ENCODE data around the gene PLOD3. TPM values are rescaled to one million over a fixed set of nuclear protein-coding genes. Genes with fewer than 3 reads are reported as not detected.

The PLOD3 gene
- total RNA-seq, 2 donors from 2014 or later: 53.9 to 65.5 TPM

GRCh38 chr7:101251871-101252659, 34.7 kb upstream of the PLOD3 start:
- H3K9me3 ChIP-seq (ENCODE audit: control insufficient read depth, low read length): no peaks in the 10 kb centered on the region
- DNase-seq: peak; percentile 100
- peak overlapping the region; percentile 99 for H3K4me3 ChIP-seq (ENCODE audit: low read length)
- no peak overlapping the region for H3K27ac ChIP-seq (ENCODE audit: low read depth, low read length)
- Mint-ChIP-seq H3K4me3 (peak overlapping the region; percentile 92), H3K27me3 (ENCODE audit: insufficient read depth) (peaks cover 1% of the 10 kb centered on the region), H3K27ac (peak overlapping the region; percentile 97), H3K4me1 (peaks cover 5% of the 10 kb centered on the region), H3K9me3 (no peaks in the 10 kb centered on the region), H3K36me3 (ENCODE audit: low read depth) (peaks cover 16% of the 10 kb centered on the region)
- 0 to 1% methylated on average over 29 to 55 of the region's 55 CpGs for WGBS, 2 experiments (ENCODE audit: insufficient coverage in 1 of 2, insufficient read length in 1 of 2)
- no peak for TF ChIP-seq CTCF (conservative IDR thresholded peaks at IDR 0.05)
- no peaks in the 10 kb centered on the region for H3K27me3 ChIP-seq (ENCODE audit: control insufficient read depth, insufficient read depth, low read length, poor library complexity, severe bottlenecking)
- H3K36me3 ChIP-seq (ENCODE audit: control insufficient read depth, insufficient read depth, low read length): peaks cover 5% of the 10 kb centered on the region
- no peaks in the 10 kb centered on the region for H3K4me1 ChIP-seq (ENCODE audit: control insufficient read depth, insufficient read depth, low read length)
- peak overlapping the region; percentile 83 for H3K9ac ChIP-seq (ENCODE audit: extremely low read depth, low read length, poor library complexity, severe bottlenecking)

- no peak for DNase-seq
- no peaks in the 10 kb centered on the region for H3K9me3 ChIP-seq (ENCODE audit: control insufficient read depth, low read length)
- no peak overlapping the region for H3K4me3 ChIP-seq (ENCODE audit: low read length)
- H3K4me1 Mint-ChIP-seq: peaks cover 5% of the 10 kb centered on the region
- 95 to 100% methylated on average over 3 of the region's 3 CpGs for WGBS, 2 experiments (ENCODE audit: insufficient coverage in 1 of 2, insufficient read length in 1 of 2)
- H3K36me3 ChIP-seq (ENCODE audit: control insufficient read depth, insufficient read depth, low read length): peaks cover 11% of the 10 kb centered on the region
- H3K4me3 Mint-ChIP-seq: peak overlapping the region; percentile 92
- no peaks in the 10 kb centered on the region for H3K27me3 ChIP-seq (ENCODE audit: control insufficient read depth, insufficient read depth, low read length, poor library complexity, severe bottlenecking)
- no peak overlapping the region for H3K27ac Mint-ChIP-seq
- H3K27ac ChIP-seq (ENCODE audit: low read depth, low read length): no peak overlapping the region
- TF ChIP-seq CTCF (conservative IDR thresholded peaks at IDR 0.05): no peak
- H3K9me3 Mint-ChIP-seq: no peaks in the 10 kb centered on the region
- no peak overlapping the region for H3K9ac ChIP-seq (ENCODE audit: extremely low read depth, low read length, poor library complexity, severe bottlenecking)
- H3K36me3 Mint-ChIP-seq (ENCODE audit: low read depth): peaks cover 24% of the 10 kb centered on the region
- no peaks in the 10 kb centered on the region for H3K4me1 ChIP-seq (ENCODE audit: control insufficient read depth, insufficient read depth, low read length)
- H3K27me3 Mint-ChIP-seq (ENCODE audit: insufficient read depth): peaks cover 1% of the 10 kb centered on the region
These were observed 32.9 kb upstream of the PLOD3 start for GRCh38 chr7:101250324-101250723.

GRCh38 chr7:101248276-101248675, 30.9 kb upstream of the PLOD3 start:
- peaks cover 14% of the 10 kb centered on the region for H3K4me1 Mint-ChIP-seq

More at GRCh38 chr7:101248276-101248675, 30.9 kb upstream of the PLOD3 start:
- H3K27me3 Mint-ChIP-seq (ENCODE audit: insufficient read depth): peaks cover 1% of the 10 kb centered on the region
- Histone ChIP-seq H3K27me3 (ENCODE audit: control insufficient read depth, insufficient read depth, low read length, poor library complexity, severe bottlenecking) (no peaks in the 10 kb centered on the region), H3K36me3 (ENCODE audit: control insufficient read depth, insufficient read depth, low read length) (peaks cover 15% of the 10 kb centered on the region), H3K9me3 (ENCODE audit: control insufficient read depth, low read length) (no peaks in the 10 kb centered on the region), H3K4me3 (ENCODE audit: low read length) (no peak overlapping the region), H3K9ac (ENCODE audit: extremely low read depth, low read length, poor library complexity, severe bottlenecking) (no peak overlapping the region), H3K4me1 (ENCODE audit: control insufficient read depth, insufficient read depth, low read length) (peaks cover 5% of the 10 kb centered on the region), H3K27ac (ENCODE audit: low read depth, low read length) (no peak overlapping the region)
- no peak for DNase-seq
- no peak overlapping the region for H3K27ac Mint-ChIP-seq
- no peaks in the 10 kb centered on the region for H3K9me3 Mint-ChIP-seq
- H3K4me3 Mint-ChIP-seq: no peak overlapping the region
- peaks cover 26% of the 10 kb centered on the region for H3K36me3 Mint-ChIP-seq (ENCODE audit: low read depth)
- peak; percentile 43 for TF ChIP-seq CTCF (conservative IDR thresholded peaks at IDR 0.05)
- 96 to 97% methylated on average over 3 to 5 of the region's 5 CpGs for WGBS, 2 experiments (ENCODE audit: insufficient coverage in 1 of 2, insufficient read length in 1 of 2)
